ENCODE measurements around the gene ZC3H7A. TPM values are rescaled to one million over a fixed set of nuclear protein-coding genes. Genes with fewer than 3 reads are reported as not detected.

Gene ZC3H7A
- total and polyA plus RNA-seq, 2 of the 13 experiments (the other 11 are each of a cell fraction or from before 2014, with no cell fraction given) = 29.2 to 36.8 TPM

- no peak for TF ChIP-seq POGK (CRISPR knock-in tag; conservative IDR thresholded peaks at IDR 0.05)
- 0 out of 2 replicates have a peak, but pooled peaks have one; percentile 5 for TF ChIP-seq ARID3A (IDR thresholded peaks at IDR 0.05; ENCODE audit: low read depth, low read length)
- no peak for TF ChIP-seq KLF12 (CRISPR knock-in tag; IDR thresholded peaks at IDR 0.05; ENCODE audit: borderline replicate concordance)
- TF ChIP-seq ZSCAN22 (CRISPR knock-in tag; IDR thresholded peaks at IDR 0.05) = no peak
- TF ChIP-seq EZH2 (conservative IDR thresholded peaks at IDR 0.05; ENCODE audit: low read depth, low read length) = no peak
- TF ChIP-seq ZNF720 (CRISPR knock-in tag; IDR thresholded peaks at IDR 0.05) = no peak
- 0 out of 4 replicates have a peak, but pooled peaks of 1 of the 2 experiments have one; percentile 1 for TF ChIP-seq MAFK (conservative IDR thresholded peaks at IDR 0.05 in 1 of 2, IDR thresholded peaks at IDR 0.05 in 1 of 2; ENCODE audit: low read length in 2 of 2)
- no peak for TF ChIP-seq ZNF879 (CRISPR knock-in tag; IDR thresholded peaks at IDR 0.05)
- no peak for TF ChIP-seq DMTF1 (CRISPR knock-in tag; IDR thresholded peaks at IDR 0.05)
- TF ChIP-seq KDM5A (IDR thresholded peaks at IDR 0.05; ENCODE audit: borderline replicate concordance, low read length) = no peak
- TF ChIP-seq ZNF335 (CRISPR knock-in tag; IDR thresholded peaks at IDR 0.05) = 0 out of 2 replicates have a peak, but pooled peaks have one; percentile 11
- no peak for TF ChIP-seq HNRNPK (IDR thresholded peaks at IDR 0.05; ENCODE audit: low read depth, low read length, poor library complexity, severe bottlenecking)
- no peak for TF ChIP-seq ZNF260 (CRISPR knock-in tag; IDR thresholded peaks at IDR 0.05; ENCODE audit: borderline replicate concordance, low read depth)
- TF ChIP-seq RORA (CRISPR knock-in tag; IDR thresholded peaks at IDR 0.05) = no peak
- no peak for TF ChIP-seq ZNF275 (CRISPR knock-in tag; IDR thresholded peaks at IDR 0.05; ENCODE audit: borderline replicate concordance)
- no peak for TF ChIP-seq ZNF503 (CRISPR knock-in tag; IDR thresholded peaks at IDR 0.05)
- TF ChIP-seq ZFP37 (CRISPR knock-in tag; IDR thresholded peaks at IDR 0.05; ENCODE audit: borderline replicate concordance) = no peak
- TF ChIP-seq ZNF644 (CRISPR knock-in tag; IDR thresholded peaks at IDR 0.05; ENCODE audit: low read depth) = no peak
- TF ChIP-seq ZSCAN30 (CRISPR knock-in tag; IDR thresholded peaks at IDR 0.05) = no peak
- no peak for TF ChIP-seq KDM4B (CRISPR knock-in tag; IDR thresholded peaks at IDR 0.05)
- TF ChIP-seq NFIC (IDR thresholded peaks at IDR 0.05; ENCODE audit: low read length) = no peak
- no peak for TF ChIP-seq SP4 (CRISPR knock-in tag; IDR thresholded peaks at IDR 0.05)
These were observed 39.7 kb upstream of the ZC3H7A start (continued) for GRCh38 chr16:11836650-11837244.

Measured in HepG2 (cell line).